AG04449 (cell line): ENCODE results near the gene MPPED2.

Source experiments
- CTCF ChIA-PET: fragments of 350-600 bp; formaldehyde crosslinking; extraction: SDS; loops from one replicate; lab custom pipeline; 2021; ENCODE audit warnings: antibody characterized with exemption; lab: Yijun Ruan, JAX
- POLR2A ChIA-PET: fragments of 400-600, 350-600 bp; formaldehyde crosslinking; extraction: SDS; loops from one replicate; lab custom pipeline; 2020; ENCODE audit warnings: antibody characterized with exemption, inconsistent platforms; lab: Yijun Ruan, JAX
- DNase-seq: peaks from one replicate; pipeline ENCODE4 v3.0.0-alpha.2; 2010; ENCODE audit warnings: low read depth, low spot score
- H3K4me3 ChIP-seq: 2 replicates; pipeline ENCODE4 v1.5.1; 2011; ENCODE audit warnings: low read depth, mild to moderate bottlenecking, control low read depth, low read length
- CTCF ChIP-seq: IDR thresholded peaks from one replicate; pipeline ENCODE4 v1.5.1; 2011; ENCODE audit warnings: mild to moderate bottlenecking, moderate library complexity, low read length, control low read depth, inconsistent platforms; ENCODE audit not compliant: insufficient read depth; ENCODE audit errors: missing control alignments

The MPPED2 gene

GRCh38 chr11:30580573-30580972 is 5.6 kb downstream of the MPPED2 start:
- ChIA-PET POLR2A (no interaction called here), CTCF (interaction anchor here (0.9 kb wide), 1 partner anchor 10 kb away, joined by 3 read pairs; no protein-coding TSS in a partner anchor)
- no peak for DNase-seq
- no peak for TF ChIP-seq CTCF
- H3K4me3 ChIP-seq = no peak overlapping the region

- DNase-seq = no peak
- ChIA-PET POLR2A (no interaction called here), CTCF (no interaction called here)
- no peak for TF ChIP-seq CTCF
- H3K4me3 ChIP-seq = no peak overlapping the region
Observed at GRCh38 chr11:30579415-30580175, 6.6 kb downstream of the MPPED2 start.

GRCh38 chr11:30578406-30578805 is 7.7 kb downstream of the MPPED2 start:
- POLR2A ChIA-PET = no interaction called here
- CTCF ChIA-PET = no interaction called here
- no peak for TF ChIP-seq CTCF
- H3K4me3 ChIP-seq = no peak overlapping the region
- DNase-seq = no peak

- no peak for DNase-seq
- H3K4me3 ChIP-seq = no peak overlapping the region
- no peak for TF ChIP-seq CTCF
- CTCF ChIA-PET = no interaction called here
- POLR2A ChIA-PET = no interaction called here
Observed at GRCh38 chr11:30573951-30574350, 12.2 kb downstream of the MPPED2 start.

- no peak overlapping the region for H3K4me3 ChIP-seq
- ChIA-PET CTCF (no interaction called here), POLR2A (no interaction called here)
- no peak for TF ChIP-seq CTCF
- DNase-seq = no peak
Observed at GRCh38 chr11:30568931-30569330, 17.2 kb downstream of the MPPED2 start.

GRCh38 chr11:30567644-30568043 is 18.5 kb downstream of the MPPED2 start:
- no peak for DNase-seq
- ChIA-PET CTCF (no interaction called here), POLR2A (no interaction called here)
- no peak overlapping the region for H3K4me3 ChIP-seq
- no peak for TF ChIP-seq CTCF
